HG02885 (cell line): ENCODE results near the gene TRMU.
"Not testable (repeated sequence)": the region's sequence is repeated elsewhere in the genome, so short reads cannot be mapped to it uniquely, and the experiment has no call there.

Experiments
- ATAC-seq: cut with Tn5 transposase; IDR thresholded peaks from one replicate; pipeline ENCODE4 v1.9.1; 2021; ENCODE audit warnings: mild to moderate bottlenecking; ENCODE audit not compliant: unreplicated experiment, poor library complexity

TRMU gene

DNA sequence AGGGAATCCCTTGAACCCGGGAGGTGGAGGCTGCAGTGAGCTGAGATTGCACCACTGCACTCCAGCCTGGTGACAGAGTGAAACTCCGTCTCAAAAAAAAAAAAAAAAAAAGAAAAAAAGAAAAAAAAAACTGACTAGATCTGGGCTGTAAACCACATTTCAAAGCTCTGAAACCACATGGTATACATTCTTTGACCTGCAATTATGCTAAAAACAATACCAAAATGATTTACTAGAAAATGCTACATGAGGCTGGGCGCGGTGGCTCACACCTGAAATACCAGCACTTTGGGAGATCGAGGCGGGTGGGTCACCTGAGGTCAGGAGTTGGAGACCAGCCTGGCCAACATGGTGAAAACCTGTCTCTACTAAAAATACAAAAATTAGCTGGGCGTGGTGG is 68.4 kb downstream of the TRMU start:
- ATAC-seq, result not testable (repeated sequence)

DNA sequence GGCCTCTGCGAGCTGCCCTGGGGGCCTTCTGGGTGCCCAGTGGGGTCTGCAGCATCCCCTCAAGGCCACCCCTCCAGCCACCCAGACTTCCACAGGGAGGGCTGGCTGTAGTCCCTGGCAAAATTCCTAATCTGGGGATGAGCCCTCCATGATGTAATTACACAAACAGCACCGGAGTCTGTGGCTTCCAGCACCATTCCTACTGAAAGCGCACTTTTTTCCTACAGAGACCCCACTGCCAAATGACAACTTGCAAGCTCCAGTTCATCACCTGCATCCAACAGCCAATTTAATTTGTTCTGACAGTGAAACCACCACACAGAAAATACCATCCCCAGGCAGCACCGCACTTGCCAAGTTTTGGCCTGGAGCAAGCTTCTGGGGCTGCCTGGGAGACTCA is 70.4 kb downstream of the TRMU start:
- ATAC-seq, result no peak

DNA sequence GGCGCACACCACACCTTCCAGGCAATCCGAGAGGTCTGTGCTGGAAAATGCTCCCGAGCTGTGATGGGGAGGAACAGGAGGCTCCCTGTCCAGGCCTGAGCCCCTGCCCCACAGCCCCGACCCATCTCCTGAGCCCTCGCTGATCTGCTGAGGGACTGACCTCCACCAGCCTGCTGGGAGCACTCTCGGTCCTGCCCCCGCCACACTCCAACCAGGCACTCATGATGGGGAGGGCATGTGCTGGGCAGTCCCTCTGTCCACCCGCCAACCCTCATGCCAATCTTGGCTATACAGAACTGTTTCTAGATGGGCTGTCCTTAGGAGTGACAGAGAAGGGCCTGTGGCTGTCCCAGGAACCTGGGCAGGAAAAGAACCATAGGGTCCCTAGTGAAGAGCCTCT is 70.8 kb downstream of the TRMU start:
- ATAC-seq, result no peak

DNA sequence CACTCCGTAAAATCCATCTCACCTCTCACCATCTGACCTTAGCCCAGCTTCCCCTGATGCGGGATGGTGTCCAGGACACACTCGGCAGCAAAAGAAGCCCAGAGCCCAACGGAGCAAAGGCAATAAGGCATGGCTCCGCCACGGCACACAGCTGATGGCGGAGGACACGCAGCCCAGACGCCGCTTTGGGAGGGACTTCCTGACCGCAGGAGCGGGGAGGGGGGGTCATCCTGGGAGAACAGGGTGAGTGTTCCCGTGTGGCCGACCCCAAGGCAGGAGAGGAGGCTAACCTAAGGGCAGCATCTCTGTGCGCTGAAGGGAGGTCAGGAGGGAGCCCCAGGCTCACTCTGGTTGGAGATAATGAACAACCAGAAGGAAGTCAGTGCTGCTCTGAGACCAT is 71.3 kb downstream of the TRMU start:
- no peak for ATAC-seq
